GM20431 (cell line): Measurements from ENCODE around the gene USP40.

Experiments used
- in situ Hi-C: fragments of 300-500 bp; cut with MseI, MboI; formaldehyde crosslinking; loops from one replicate; pipeline ENCODE4 v1.15.0; 2020; ENCODE audit warnings: low sequenced_read_pairs; ENCODE audit not compliant: unreplicated experiment

Gene USP40

GRCh38 chr2:233436691-233437438 lies 129.7 kb downstream of the USP40 start:
- in situ Hi-C loops, result no loop called here

GRCh38 chr2:233436191-233436581 lies 130.4 kb downstream of the USP40 start:
- in situ Hi-C loops, result no loop called here

DNA sequence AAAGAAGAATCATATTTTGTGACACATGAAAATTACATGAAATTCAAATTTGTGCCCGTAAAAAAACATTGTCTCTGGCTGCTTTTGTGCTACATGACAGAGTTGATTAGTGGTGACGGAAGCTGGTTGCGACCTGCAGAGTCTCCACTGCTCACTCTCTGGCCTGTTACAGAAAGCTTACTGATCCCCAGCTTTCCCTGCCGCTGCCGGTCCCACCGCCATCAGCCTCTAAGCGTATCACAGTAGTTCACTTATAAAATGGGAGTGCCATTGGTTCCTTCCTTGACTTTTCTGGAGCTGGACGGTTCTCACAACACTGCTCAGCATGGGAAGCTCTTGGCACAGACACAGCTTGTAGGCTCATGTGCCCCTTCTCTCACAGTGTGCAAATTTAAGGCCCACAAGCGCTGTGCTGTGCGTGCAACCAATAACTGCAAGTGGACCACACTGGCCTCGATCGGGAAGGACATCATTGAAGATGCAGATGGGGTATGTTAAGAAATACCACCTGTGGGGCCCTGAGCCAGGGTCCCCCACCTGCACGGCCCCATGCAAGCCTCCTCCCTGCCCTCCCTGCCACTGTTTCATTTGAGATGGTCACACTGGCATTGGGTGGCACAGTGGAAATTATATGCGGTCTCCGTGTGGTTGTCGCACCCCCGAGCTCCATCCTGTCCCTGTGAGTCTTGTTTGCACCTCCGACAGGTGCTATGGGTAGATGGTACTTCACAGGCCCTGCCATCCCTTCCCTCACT lies 131.0 kb downstream of the USP40 start:
- in situ Hi-C loops, result no loop called here

DNA sequence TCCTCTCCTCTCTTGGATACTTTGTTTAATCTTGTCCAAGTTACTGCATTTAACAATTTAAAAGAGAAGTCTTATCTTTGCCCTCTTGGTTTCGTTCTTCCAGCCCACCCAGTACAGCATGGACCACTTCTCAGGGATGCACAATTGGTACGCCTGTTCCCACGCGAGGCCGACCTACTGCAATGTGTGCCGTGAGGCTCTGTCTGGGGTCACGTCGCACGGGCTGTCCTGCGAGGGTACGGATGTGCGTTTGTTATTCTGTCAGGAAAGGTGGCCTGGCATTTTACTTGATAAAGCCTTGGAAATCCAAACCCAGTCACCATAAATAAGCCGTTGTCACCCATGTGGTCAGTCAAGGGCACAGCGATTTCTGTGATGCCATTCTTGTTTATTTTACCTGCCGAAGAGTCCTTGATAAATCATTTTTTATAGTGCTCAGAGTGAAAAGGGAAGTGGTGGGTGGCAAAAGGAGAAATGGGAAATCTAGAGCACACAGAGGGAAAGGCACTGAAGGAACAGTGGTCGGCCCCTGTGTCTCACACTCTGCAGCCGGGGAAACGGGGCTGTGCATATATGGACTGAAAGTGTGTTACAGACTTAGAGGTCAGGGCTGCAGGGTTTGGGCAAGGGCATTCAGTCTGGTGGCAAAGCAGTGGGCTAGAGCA lies 131.8 kb downstream of the USP40 start:
- in situ Hi-C loops, result no loop called here

DNA sequence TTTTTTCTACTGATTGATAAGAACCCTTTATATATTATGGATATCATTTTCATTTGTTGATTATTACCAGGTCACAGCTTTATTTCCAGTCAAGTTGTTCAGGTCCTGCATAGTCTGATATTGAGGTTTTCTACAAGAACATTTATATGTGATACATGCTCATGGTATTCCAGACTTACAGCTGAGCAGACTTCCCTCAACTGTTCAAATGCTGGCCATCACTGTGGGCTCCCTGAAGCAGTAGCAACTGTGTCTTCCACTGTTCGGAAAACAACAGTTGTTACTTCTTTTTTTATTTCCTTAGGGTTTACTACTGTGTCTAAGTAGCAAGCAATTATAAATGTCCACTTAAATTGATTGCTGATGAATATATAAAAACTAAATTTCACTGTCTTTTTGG lies 132.8 kb downstream of the USP40 start:
- in situ Hi-C loops, result no loop called here

DNA sequence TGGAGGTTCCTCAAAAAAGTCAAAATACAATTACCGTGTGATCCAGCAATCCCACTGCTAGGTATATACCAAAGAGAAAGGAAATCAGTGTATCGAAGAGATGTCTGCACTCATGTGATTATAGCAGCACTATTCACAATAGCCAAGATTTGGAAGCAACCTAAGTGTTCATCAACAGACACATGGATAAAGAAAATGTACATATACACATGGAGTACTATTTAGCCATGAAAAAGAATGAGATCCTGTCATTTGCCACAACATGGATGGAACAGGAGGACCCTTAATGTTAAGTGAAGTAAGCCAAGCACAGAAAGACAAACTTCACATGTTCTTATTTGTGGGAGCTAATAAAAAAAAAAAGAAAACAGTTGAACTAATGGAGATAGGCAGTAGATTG lies 133.6 kb downstream of the USP40 start:
- in situ Hi-C loops, result no loop called here

DNA sequence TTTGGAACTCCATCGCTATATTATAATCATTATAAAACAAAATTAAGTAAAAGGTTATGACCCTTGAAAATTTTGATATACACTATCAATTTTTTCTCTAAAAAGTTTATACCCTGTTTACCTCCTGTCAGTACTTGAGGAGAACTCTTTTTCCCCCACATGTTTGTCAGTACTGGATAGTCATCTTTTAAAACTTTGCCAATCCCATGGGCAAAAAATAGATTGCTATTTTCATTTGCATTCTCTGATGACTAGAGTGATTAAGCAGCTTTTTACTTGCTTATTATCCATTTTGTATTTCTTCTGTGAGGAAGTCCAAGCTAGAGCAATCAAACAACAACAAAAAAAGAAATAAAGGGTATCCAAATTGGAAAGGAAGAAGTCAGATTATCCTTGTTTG lies 135.9 kb downstream of the USP40 start:
- in situ Hi-C loops, result no loop called here

GRCh38 chr2:233430081-233430480 lies 136.5 kb downstream of the USP40 start:
- in situ Hi-C loops, result no loop called here

GRCh38 chr2:233429175-233429897 lies 137.2 kb downstream of the USP40 start:
- in situ Hi-C loops, result no loop called here

DNA sequence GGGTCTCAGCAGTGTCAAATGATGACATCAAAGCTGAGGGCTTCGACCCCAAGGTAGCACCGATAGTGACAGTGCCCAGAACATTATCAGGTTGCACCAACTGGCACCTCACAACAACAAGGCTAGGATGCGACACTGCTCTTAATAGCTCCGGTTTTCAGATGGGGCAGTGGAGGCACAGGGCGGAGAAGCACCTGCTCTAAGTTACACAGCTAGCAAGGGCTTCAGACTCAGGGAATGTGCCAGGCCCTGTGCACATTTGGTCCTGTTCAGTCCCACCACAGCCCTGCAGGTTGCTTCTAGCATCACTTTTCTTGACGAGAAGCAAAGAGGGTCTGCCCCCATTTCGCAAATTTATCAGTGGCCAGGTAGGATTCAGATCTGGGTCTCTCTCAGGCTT lies 138.1 kb downstream of the USP40 start:
- in situ Hi-C loops, result no loop called here

GRCh38 chr2:233428008-233428407 lies 138.6 kb downstream of the USP40 start:
- in situ Hi-C loops, result no loop called here

GRCh38 chr2:233426619-233427342 lies 139.8 kb downstream of the USP40 start:
- in situ Hi-C loops, result no loop called here
